H54 (cell line): ENCODE data around the gene CMPK2.

ENCODE experiments used
- DNase-seq: peaks from one replicate; pipeline ENCODE4 v3.0.0; 2011; ENCODE audit warnings: low spot score, mixed read lengths; ENCODE audit not compliant: insufficient read length
- FAIRE-seq: peaks from 3 replicates; lab custom pipeline; 2011; peaks lifted over from hg19 to GRCh38; lab: Jason Lieb, UNC
- POLR2A ChIP-seq: IDR thresholded peaks from 2 replicates; pipeline ENCODE4 v1.6.1; 2011; ENCODE audit warnings: low read depth, mild to moderate bottlenecking, low read length

CMPK2 gene

GRCh38 chr2:6845312-6845711 lies 20.4 kb downstream of the CMPK2 start:
- no peak for FAIRE-seq
- no peak for DNase-seq
- TF ChIP-seq POLR2A, result no peak

DNA sequence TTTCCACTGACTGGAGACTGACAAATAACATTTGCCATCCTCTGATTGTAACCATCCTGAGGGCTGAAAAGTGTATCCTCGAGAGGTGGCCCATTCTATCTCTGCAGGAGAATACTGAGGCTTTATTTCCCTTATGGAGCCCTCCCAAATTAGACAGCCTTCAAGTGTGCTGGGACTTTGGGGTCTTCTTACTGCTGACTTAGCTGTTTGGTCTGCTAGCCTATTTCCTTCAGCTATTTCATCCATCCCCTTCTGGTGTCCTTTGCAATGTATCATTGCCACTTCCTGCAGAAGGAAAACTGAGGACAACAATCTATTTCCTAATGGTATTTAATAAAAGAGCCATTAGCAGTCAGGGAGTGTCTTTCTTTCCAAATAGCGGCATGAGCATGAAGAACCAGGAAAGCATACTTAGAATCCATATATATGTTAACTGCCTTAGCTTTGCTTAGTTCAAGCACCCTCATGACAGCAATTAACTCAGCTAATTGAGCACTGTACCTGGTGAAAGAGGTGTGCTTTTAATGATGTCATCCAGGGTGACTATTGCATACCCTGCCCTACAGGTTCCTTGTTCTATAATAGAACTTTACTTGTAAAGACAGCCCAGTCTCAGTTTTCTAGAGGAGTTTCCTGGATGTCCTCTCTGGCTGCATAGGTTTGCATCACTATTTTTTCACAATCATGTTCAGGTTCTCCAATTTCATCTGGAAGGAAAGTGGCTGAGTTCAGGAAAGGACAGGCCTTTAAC lies 24.0 kb downstream of the CMPK2 start:
- no peak for TF ChIP-seq POLR2A
- no peak for DNase-seq
- FAIRE-seq, result no peak

- no peak for DNase-seq
- TF ChIP-seq POLR2A, result no peak
- no peak for FAIRE-seq
Measured at GRCh38 chr2:6838673-6839319, 26.9 kb downstream of the CMPK2 start.

DNA sequence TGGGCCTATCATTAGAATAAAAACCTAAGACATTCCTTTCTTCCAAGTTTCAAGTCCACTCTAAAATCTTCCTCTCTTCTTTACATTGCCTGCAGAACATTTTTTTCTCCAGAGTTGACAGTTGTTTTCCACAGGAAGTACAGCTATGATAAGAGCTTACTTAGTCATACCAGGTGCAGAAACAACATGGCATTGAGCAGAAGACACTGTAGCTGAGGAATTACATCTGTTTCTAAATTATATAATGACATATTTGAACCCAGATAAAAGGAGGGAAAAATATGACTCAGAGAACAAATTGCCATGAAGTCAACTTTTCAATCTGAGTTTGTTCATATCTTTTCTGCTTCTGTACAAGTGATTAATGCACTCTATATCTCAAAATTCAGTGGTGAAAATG lies 30.2 kb downstream of the CMPK2 start:
- no peak for FAIRE-seq
- DNase-seq, result no peak
- no peak for TF ChIP-seq POLR2A

DNA sequence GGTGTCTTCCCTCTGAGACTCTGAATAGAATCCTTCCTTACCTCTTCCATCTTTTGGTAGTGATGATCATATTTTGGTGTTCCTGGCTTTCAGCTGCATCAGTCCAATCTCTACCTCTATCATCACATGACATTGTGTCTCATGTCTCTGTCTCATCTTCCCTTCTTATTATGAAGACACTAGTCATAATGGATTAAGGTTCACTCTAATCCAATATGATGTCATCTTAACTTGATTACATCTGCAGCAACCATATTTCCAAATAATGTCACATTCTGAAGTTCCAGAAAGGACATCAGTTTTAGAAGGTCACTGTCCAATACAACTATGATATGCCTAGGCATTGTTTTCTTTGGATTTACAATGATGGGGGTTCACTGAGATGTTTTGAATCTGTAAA lies 31.5 kb downstream of the CMPK2 start:
- no peak for TF ChIP-seq POLR2A
- DNase-seq (no peak), FAIRE-seq (no peak)

- DNase-seq (no peak), FAIRE-seq (no peak)
- TF ChIP-seq POLR2A, result no peak
Measured at GRCh38 chr2:6833300-6833604, 32.5 kb downstream of the CMPK2 start.

DNA sequence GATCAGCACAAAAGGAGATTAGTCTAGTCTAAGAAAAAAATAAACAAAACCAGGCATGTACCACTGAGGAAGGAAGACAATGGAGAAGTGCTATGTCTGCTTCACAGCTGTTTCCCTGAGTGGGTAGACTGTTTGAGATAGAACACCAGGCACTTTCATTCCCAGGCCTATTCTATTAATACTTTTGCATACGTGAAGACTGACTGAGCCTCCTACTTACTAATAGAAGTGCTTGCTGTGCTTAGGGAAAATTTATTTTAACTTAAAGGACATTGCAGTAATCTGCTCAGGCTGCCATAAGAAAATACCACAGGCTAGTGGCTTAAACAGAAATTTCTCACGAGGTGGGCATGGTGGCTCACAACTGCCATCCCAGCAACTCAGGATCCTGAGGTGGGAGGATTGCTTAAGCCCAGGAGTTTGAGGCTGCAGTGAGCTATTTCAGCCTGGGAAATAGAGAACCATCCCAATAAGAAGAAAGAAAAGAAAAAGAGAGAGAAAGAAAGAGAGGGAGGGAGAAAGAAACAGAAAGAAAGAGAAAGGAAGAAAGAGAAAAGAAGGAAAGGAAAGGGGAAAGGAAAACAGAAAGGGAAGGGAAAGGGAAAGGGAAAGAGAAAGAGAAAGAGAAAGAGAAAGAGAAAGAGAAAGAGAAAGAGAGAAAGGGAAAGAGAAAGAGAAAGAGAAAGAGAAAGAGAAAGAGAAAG lies 33.0 kb downstream of the CMPK2 start:
- no peak for FAIRE-seq
- DNase-seq, result no peak
- no peak for TF ChIP-seq POLR2A

DNA sequence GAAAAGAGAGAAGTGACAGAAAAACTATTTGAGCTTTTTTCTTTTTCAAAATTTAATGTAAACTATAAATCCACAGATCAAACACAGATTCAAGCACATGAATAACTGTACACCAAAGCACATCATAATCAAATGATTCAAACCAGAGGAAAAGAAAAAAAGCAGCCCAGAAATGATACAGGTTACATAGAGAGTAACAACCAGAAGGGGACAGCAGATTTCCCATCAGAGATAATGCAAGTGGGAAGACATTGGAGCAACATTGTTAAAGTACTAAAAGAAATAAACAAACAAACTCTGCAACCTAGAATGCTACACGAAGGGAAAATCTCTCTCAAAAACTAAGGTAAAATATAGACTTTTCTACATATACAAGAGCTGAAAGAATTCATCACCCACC lies 34.5 kb downstream of the CMPK2 start:
- DNase-seq (no peak), FAIRE-seq (no peak)
- no peak for TF ChIP-seq POLR2A

GRCh38 chr2:6828299-6828584 lies 37.5 kb downstream of the CMPK2 start:
- no peak for TF ChIP-seq POLR2A
- no peak for FAIRE-seq
- DNase-seq, result no peak

- no peak for DNase-seq
- no peak for FAIRE-seq
- no peak for TF ChIP-seq POLR2A
Measured at GRCh38 chr2:6827566-6828298, 38.0 kb downstream of the CMPK2 start.

GRCh38 chr2:6826081-6826913 lies 39.4 kb downstream of the CMPK2 start:
- DNase-seq (peak; percentile 55), FAIRE-seq (peak; percentile 78)
- TF ChIP-seq POLR2A, result no peak

GRCh38 chr2:6824962-6825361 lies 40.7 kb downstream of the CMPK2 start:
- no peak for DNase-seq
- FAIRE-seq, result no peak
- no peak for TF ChIP-seq POLR2A

GRCh38 chr2:6823111-6823510 lies 42.6 kb downstream of the CMPK2 start:
- FAIRE-seq, result no peak
- no peak for TF ChIP-seq POLR2A

GRCh38 chr2:6822406-6822805 lies 43.3 kb downstream of the CMPK2 start:
- TF ChIP-seq POLR2A, result no peak
- no peak for DNase-seq
- no peak for FAIRE-seq

More at GRCh38 chr2:6823111-6823510, 42.6 kb downstream of the CMPK2 start:
- DNase-seq, result no peak
